ENCODE results near the gene ZNF792. TPM values are rescaled to one million over a fixed set of nuclear protein-coding genes. Genes with fewer than 3 reads are reported as not detected.
A peak's percentile ranks its signal among the peaks of the same experiment; 100 is the strongest.
"Not testable (repeated sequence)": the region's sequence is repeated elsewhere in the genome, so short reads cannot be mapped to it uniquely, and the experiment has no call there.

The ZNF792 gene
- total RNA-seq, 2 donors from 2014 or later: 4.4 to 5.9 TPM

DNA sequence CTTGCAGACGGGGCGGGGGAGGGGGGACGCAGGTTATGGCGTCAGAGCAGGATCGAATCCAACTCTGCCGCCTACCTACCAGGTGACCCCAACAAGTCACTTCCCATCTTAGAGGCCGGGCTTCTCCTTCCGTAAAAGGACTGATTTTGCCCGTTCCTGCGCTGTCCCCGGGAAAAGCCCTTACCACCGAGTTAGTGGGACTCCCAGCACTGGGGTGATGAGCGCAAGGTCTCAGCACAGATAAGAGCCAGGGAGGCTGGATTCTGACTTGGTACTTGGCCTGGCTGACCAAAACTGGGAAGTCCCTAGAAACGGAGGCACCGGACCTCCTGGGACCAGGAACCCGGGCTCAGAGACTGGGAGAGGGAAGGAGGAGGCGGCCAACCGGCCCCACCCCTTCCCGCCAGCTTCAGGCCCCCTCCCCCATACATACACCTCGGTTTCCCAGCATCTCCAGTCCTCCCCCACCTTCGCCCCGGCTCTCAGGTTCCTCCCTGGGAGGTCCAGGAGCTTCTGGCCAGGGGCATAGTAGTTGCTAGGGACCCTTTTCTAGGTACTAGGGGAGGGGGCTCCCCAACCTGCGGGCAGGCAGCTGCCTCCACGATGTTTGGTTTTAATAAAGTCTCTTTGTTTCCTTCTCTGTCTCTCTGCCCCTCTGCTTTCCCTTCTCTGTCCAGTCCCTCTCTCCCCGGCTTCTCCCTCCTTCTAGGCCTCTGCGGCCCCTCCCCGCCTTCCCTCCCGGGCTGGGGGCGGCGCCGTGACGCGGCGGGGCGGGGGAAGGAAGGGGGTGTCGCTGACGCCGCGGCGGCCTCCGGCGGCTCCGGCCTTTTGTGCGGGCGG lies 35.7 kb upstream of the ZNF792 start, which contains the start of gene GRAMD1A:
TSS of gene GRAMD1A (plus strand) at position 826 of the 840 bp plus-strand sequence. CDS start 156 bp downstream, outside the sequence.
- peak; percentile 87 for DNase-seq (ENCODE audit: low spot score)
- H3K27me3 ChIP-seq: no peaks in the 10 kb centered on the region
- TF ChIP-seq, protein P1, sequence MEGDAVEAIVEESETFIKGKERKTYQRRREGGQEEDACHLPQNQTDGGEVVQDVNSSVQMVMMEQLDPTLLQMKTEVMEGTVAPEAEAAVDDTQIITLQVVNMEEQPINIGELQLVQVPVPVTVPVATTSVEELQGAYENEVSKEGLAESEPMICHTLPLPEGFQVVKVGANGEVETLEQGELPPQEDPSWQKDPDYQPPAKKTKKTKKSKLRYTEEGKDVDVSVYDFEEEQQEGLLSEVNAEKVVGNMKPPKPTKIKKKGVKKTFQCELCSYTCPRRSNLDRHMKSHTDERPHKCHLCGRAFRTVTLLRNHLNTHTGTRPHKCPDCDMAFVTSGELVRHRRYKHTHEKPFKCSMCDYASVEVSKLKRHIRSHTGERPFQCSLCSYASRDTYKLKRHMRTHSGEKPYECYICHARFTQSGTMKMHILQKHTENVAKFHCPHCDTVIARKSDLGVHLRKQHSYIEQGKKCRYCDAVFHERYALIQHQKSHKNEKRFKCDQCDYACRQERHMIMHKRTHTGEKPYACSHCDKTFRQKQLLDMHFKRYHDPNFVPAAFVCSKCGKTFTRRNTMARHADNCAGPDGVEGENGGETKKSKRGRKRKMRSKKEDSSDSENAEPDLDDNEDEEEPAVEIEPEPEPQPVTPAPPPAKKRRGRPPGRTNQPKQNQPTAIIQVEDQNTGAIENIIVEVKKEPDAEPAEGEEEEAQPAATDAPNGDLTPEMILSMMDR (IDR thresholded peaks at IDR 0.05): no peak
- H3K4me1 ChIP-seq: peaks cover 0 to 70% of the 10 kb centered on the region in 2 donors
- peak within 1 kb of the TSS; percentile 98 for H3K27ac ChIP-seq
- H3K4me3 ChIP-seq: peak within 1 kb of the TSS; percentile 73 to 97
- H3K36me3 ChIP-seq: no peaks in the 10 kb centered on the region
- H3K9me3 ChIP-seq: no peaks in the 10 kb centered on the region

DNA sequence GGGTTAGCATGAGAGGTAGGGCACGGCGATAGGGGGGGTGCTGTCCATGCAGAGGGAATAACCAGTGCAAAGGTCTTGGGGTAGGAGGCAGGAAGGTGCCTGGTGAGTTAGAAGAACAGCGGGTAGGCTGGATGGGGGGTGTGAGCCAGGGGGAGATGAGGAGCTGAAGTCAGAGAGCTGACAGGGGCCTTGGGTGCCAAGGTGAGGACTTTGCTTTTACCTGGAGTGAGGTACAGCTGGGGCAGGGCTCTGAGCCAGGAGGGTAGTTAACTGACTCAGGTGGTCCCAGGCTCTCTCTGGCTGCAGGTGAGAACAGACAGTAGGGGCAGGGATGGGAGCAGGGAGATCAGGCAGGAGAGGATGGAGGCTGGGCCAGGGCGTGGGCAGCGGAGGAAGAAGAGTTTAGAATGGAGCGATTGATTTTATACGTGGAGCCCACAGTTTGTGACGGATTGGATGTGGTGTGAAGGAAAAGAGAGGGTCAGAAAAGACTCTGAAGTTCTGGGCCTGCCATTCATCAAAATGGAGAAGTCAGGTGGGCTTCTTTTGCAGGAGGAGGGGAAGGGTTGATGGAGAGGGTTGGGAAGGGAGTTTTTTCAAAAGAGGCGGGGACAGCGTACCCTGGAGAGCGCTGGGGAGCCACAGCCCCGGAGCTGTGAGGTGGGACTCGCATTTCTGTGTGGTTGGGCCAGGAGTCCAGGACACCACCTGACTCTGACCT lies 34.9 kb upstream of the ZNF792 start:
- no peaks in the 10 kb centered on the region for H3K27me3 ChIP-seq
- TF ChIP-seq, protein P1 (IDR thresholded peaks at IDR 0.05): no peak
- no peaks in the 10 kb centered on the region for H3K36me3 ChIP-seq
- H3K27ac ChIP-seq: peak overlapping the region; percentile 98
- DNase-seq (ENCODE audit: low spot score): no peak
- no peaks in the 10 kb centered on the region for H3K9me3 ChIP-seq
- peak overlapping the region; percentile 73 to 97 for H3K4me3 ChIP-seq
- H3K4me1 ChIP-seq: peaks cover 0 to 69% of the 10 kb centered on the region in 2 donors

DNA sequence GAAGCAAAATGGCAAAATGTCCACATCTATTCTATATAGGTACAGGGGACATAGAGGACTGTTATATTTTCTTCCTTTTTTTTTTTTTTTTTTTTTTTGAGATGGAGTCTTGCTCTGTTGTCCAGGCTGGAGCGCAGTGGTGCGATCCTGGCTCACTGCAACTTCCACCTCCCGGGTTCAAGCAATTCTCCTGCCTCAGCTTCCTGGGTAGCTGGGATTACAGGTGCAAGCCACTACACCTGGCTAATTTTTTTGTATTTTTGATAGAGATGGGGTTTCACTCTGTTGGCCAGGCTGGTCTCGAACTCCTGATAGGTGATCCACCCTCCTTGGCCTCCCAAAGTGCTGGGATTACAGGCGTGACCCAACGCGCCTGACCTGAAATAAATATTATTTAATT lies 34.2 kb upstream of the ZNF792 start:
- Histone ChIP-seq H3K4me1 (peaks cover 0 to 62% of the 10 kb centered on the region in 2 donors), H3K27ac (peak overlapping the region in 1 of 2 donors; percentile 98)
- not testable (repeated sequence) for H3K9me3 ChIP-seq; DNase-seq (ENCODE audit: low spot score); H3K27me3 ChIP-seq; H3K4me3 ChIP-seq; H3K36me3 ChIP-seq

DNA sequence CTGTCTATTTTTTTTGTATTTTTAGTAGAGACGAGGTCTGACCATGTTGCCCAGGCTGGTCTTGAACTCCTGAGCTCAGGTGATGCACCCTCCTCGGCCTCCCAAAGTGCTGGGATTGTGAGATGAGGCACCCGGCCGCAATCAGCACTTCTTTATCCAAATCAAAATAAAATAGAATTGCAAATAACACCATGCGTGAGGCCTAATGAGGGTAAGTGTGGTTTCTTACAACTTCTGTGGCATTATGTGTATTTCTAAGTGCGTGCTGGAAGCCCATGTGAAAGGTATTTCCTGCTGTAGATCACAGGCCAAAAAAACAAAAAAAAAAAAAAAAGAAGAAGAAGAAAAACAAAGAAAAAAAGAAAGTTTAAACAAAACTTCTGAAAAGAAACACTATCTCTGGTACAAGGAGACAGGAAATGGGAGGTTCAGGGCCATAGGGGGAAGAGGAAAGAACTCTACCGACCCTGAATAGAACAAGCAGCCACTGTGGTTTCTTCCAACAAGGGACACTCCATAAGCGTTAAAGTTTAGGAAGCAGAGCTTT lies 33.1 kb upstream of the ZNF792 start:
- DNase-seq (ENCODE audit: low spot score): no peak
- no peaks in the 10 kb centered on the region for H3K36me3 ChIP-seq
- peak overlapping the region; percentile 13 to 31 for H3K27ac ChIP-seq
- no peaks in the 10 kb centered on the region for H3K27me3 ChIP-seq
- H3K4me1 ChIP-seq: peaks cover 0 to 51% of the 10 kb centered on the region in 2 donors
- no peak overlapping the region for H3K4me3 ChIP-seq
- H3K9me3 ChIP-seq: no peaks in the 10 kb centered on the region
- TF ChIP-seq, protein P1 (IDR thresholded peaks at IDR 0.05): no peak

DNA sequence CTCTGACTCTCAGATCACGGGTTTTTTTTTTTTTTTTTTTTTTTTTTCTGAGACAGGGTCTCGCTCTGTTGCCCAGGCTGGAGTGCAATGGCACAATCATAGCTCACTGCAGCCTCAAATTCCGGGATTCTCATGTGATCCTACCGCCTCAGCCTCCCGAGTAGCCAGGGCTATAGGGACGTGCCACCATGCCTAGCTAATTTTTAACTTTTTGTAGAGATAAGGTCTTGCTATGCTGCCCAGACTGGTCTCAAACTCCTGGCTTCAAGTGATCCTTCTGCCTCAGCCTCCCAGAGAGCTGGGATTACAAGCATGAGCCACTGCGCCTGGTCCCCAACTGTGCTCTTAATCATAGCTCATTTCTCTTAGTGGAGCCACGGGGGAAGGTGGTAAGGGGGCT lies 31.5 kb upstream of the ZNF792 start:
- no peaks in the 10 kb centered on the region for H3K36me3 ChIP-seq

More for the DNA sequence above, 31.5 kb upstream of the ZNF792 start:
- no peak for DNase-seq (ENCODE audit: low spot score)
- TF ChIP-seq, protein P1 (IDR thresholded peaks at IDR 0.05): no peak
- Histone ChIP-seq H3K9me3 (no peaks in the 10 kb centered on the region), H3K27me3 (no peaks in the 10 kb centered on the region), H3K27ac (peak overlapping the region; percentile 51 to 71), H3K4me1 (peaks cover 0 to 35% of the 10 kb centered on the region in 2 donors), H3K4me3 (no peak overlapping the region)
